AG04449 (cell line): ENCODE data around the gene CYP4V2.

ENCODE experiments used
- CTCF ChIA-PET: fragments of 350-600 bp; formaldehyde crosslinking; extraction: SDS; loops from one replicate; lab custom pipeline; 2021; ENCODE audit warnings: antibody characterized with exemption; lab: Yijun Ruan, JAX
- POLR2A ChIA-PET: fragments of 400-600, 350-600 bp; formaldehyde crosslinking; extraction: SDS; loops from one replicate; lab custom pipeline; 2020; ENCODE audit warnings: antibody characterized with exemption, inconsistent platforms; lab: Yijun Ruan, JAX
- DNase-seq: peaks from one replicate; pipeline ENCODE4 v3.0.0-alpha.2; 2010; ENCODE audit warnings: low read depth, low spot score
- H3K4me3 ChIP-seq: 2 replicates; pipeline ENCODE4 v1.5.1; 2011; ENCODE audit warnings: low read depth, mild to moderate bottlenecking, control low read depth, low read length
- TF ChIP-seq, protein P1 (sequence below): IDR thresholded peaks from one replicate; pipeline ENCODE4 v1.5.1; 2011; ENCODE audit warnings: mild to moderate bottlenecking, moderate library complexity, low read length, control low read depth, inconsistent platforms; ENCODE audit not compliant: insufficient read depth; ENCODE audit errors: missing control alignments

The CYP4V2 gene

DNA sequence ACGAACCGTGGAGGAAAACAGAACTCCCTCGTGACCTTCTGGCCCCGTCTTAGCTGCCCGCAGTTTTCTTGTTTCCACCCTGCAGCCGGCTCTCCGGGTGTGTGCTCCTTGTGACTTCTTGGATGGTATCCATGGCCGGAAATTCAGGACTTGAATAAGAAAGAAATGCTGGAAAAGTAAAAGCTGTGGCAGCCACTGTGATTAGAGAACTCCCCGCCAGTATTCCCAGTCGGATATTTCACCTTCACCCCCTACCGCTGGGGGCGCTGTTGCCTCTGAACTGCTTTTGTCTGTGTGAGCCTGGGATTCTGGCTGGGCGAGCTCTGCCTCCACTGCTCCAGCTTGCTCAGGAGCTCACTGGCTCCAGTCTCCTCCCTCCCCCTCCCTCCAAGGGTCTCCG lies 41.5 kb upstream of the CYP4V2 start:
- TF ChIP-seq, protein P1, sequence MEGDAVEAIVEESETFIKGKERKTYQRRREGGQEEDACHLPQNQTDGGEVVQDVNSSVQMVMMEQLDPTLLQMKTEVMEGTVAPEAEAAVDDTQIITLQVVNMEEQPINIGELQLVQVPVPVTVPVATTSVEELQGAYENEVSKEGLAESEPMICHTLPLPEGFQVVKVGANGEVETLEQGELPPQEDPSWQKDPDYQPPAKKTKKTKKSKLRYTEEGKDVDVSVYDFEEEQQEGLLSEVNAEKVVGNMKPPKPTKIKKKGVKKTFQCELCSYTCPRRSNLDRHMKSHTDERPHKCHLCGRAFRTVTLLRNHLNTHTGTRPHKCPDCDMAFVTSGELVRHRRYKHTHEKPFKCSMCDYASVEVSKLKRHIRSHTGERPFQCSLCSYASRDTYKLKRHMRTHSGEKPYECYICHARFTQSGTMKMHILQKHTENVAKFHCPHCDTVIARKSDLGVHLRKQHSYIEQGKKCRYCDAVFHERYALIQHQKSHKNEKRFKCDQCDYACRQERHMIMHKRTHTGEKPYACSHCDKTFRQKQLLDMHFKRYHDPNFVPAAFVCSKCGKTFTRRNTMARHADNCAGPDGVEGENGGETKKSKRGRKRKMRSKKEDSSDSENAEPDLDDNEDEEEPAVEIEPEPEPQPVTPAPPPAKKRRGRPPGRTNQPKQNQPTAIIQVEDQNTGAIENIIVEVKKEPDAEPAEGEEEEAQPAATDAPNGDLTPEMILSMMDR, result no peak
- CTCF ChIA-PET, result no interaction called here
- POLR2A ChIA-PET, result no interaction called here
- no peak for DNase-seq
- H3K4me3 ChIP-seq, result no peak overlapping the region

- DNase-seq, result no peak
- ChIA-PET CTCF (no interaction called here), POLR2A (no interaction called here)
- no peak overlapping the region for H3K4me3 ChIP-seq
- TF ChIP-seq, protein P1, result no peak
These were observed 40.4 kb upstream of the CYP4V2 start for GRCh38 chr4:186150926-186151325.

GRCh38 chr4:186151499-186151898 lies 39.9 kb upstream of the CYP4V2 start:
- TF ChIP-seq, protein P1, result no peak
- ChIA-PET POLR2A (no interaction called here), CTCF (no interaction called here)
- no peak for DNase-seq
- no peak overlapping the region for H3K4me3 ChIP-seq

- TF ChIP-seq, protein P1, result no peak
- no peak overlapping the region for H3K4me3 ChIP-seq
- POLR2A ChIA-PET, result no interaction called here
- CTCF ChIA-PET, result no interaction called here
- DNase-seq, result no peak
These were observed 33.1 kb upstream of the CYP4V2 start for GRCh38 chr4:186158021-186158813.

GRCh38 chr4:186158966-186159365 lies 32.4 kb upstream of the CYP4V2 start:
- ChIA-PET CTCF (interaction anchor here (1.1 to 1.3 kb wide), 2 partner anchors 9 to 21 kb away, joined by 3 read pairs; no protein-coding TSS in a partner anchor), POLR2A (no interaction called here)
- DNase-seq, result no peak
- TF ChIP-seq, protein P1, result no peak
- no peak overlapping the region for H3K4me3 ChIP-seq

DNA sequence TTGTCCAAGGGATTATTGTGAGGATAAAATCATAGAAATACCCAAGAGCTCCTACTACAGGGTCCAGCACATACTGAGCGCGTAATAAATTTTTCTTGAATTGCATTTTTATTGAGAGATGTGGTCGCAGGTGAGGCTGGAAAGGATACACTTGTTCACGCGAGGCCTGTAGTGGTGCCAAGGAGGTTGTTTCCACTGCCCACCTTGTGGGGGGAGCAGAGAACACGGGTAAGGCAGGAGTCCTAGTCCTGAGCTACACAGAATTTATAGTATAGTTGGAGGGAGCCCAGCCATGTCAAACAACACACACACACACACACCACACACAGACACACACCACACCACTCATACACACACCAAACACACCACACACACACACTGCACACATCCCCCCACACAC lies 31.8 kb upstream of the CYP4V2 start:
- no peak for DNase-seq
- ChIA-PET POLR2A (no interaction called here), CTCF (interaction anchor here (1.1 to 1.3 kb wide), 2 partner anchors 9 to 22 kb away, joined by 3 read pairs; no protein-coding TSS in a partner anchor)
- TF ChIP-seq, protein P1, result no peak
- no peak overlapping the region for H3K4me3 ChIP-seq
